ENCODE data around the gene APEH. TPM values are rescaled to one million over a fixed set of nuclear protein-coding genes. Genes with fewer than 3 reads are reported as not detected.
A peak's percentile ranks its signal among the peaks of the same experiment; 100 is the strongest.
"Not testable (repeated sequence)": the region's sequence is repeated elsewhere in the genome, so short reads cannot be mapped to it uniquely, and the experiment has no call there.

APEH gene
- total RNA-seq, 3 donors from 2014 or later (not counting 1 experiment from before 2014, with no cell fraction given), result 62.8 to 95.7 (median 77.5) TPM

DNA sequence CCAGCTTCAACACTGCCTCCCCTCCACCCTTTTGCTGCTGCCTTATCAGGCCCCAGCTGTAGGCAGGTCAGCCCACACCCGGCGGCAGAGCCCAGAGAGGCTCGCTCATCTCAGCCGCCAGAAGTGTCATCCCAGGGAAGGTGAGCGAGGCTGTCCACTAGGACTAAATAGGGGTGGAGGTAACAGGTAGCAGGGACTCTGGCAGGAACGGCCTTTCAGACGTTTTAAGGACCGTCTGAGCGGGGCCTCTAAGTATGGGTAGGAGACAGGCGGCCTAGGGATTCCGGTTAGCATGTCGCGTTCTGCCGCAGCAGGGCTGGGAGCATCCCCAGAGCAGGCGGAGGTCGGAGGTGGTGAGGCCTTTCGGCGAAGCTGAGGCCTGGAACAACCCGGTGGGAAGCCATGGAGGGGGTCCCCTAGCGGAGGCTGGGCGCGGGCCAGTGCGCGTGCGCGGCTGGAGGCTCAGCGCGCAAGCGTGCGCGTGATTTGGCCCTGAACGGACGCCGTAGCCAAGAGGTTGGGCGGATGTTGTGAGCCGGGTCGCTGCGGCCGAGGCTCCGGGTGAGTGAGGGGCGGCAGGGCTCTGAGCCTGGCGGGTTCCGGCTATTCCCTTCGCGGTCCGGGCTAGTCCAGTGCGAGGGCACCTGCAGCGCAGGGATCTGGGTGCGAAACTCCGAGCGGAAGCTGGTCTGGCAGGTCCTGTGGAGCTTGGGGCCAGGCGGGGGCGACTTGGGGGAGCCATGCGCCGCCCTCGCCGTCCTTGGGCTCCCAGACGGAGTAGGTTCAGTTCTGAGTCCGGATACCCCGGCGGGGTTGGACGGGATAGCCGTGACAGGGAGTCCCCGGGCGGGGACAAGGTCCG, 15.1 kb downstream of the APEH start, which contains the start of the genes MST1 and RNF123:
Gene MST1, minus strand, starts transcription at position 429 of the 862 bp plus-strand sequence. CDS start 783 bp downstream, outside the sequence.
Gene RNF123, plus strand, starts transcription at position 512 of the 862 bp plus-strand sequence. CDS start 1,609 bp downstream, outside the sequence.
- H3K27ac Mint-ChIP-seq, result peak within 1 kb of the TSS; percentile 91 to 96
- peaks cover 34 to 46% of the 10 kb centered on the region in 2 donors for H3K4me1 Mint-ChIP-seq
- peak within 1 kb of the TSS; percentile 61 for H3K27ac ChIP-seq (ENCODE audit: low read length)
- H3K4me3 ChIP-seq (ENCODE audit: low read length), result peak within 1 kb of the TSS; percentile 86
- intact Hi-C loops (cut with micrococcal nuclease), result loop anchor here (2.0 kb wide), 1 partner anchor 30 kb away; the partner anchor contains the start of gene AMIGO3
- ATAC-seq, result peak; percentile 87 to 89 (median 88)
- peaks cover 2% of the 10 kb centered on the region for H3K27me3 ChIP-seq (ENCODE audit: control insufficient read depth, insufficient read depth, low read length)
- H3K9me3 ChIP-seq (ENCODE audit: control insufficient read depth, insufficient read depth, low read length), result no peaks in the 10 kb centered on the region
- H3K27me3 Mint-ChIP-seq (ENCODE audit: low read depth in 2 of 2), result no peaks in the 10 kb centered on the region
- peak; percentile 92 to 97 for DNase-seq
- peak within 1 kb of the TSS; percentile 99 for H3K4me3 Mint-ChIP-seq
- H3K4me1 ChIP-seq (ENCODE audit: control insufficient read depth, insufficient read depth, low read length), result peaks cover 44% of the 10 kb centered on the region
- H3K9me3 Mint-ChIP-seq, result no peaks in the 10 kb centered on the region
- TF ChIP-seq, protein P1, sequence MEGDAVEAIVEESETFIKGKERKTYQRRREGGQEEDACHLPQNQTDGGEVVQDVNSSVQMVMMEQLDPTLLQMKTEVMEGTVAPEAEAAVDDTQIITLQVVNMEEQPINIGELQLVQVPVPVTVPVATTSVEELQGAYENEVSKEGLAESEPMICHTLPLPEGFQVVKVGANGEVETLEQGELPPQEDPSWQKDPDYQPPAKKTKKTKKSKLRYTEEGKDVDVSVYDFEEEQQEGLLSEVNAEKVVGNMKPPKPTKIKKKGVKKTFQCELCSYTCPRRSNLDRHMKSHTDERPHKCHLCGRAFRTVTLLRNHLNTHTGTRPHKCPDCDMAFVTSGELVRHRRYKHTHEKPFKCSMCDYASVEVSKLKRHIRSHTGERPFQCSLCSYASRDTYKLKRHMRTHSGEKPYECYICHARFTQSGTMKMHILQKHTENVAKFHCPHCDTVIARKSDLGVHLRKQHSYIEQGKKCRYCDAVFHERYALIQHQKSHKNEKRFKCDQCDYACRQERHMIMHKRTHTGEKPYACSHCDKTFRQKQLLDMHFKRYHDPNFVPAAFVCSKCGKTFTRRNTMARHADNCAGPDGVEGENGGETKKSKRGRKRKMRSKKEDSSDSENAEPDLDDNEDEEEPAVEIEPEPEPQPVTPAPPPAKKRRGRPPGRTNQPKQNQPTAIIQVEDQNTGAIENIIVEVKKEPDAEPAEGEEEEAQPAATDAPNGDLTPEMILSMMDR (IDR thresholded peaks at IDR 0.05), result peak; percentile 26
- no peaks in the 10 kb centered on the region for H3K36me3 Mint-ChIP-seq
- H3K36me3 ChIP-seq (ENCODE audit: control insufficient read depth, insufficient read depth, low read length), result no peaks in the 10 kb centered on the region
- WGBS (ENCODE audit: insufficient coverage), result 2% methylated on average over 64 of the region's 66 CpGs

DNA sequence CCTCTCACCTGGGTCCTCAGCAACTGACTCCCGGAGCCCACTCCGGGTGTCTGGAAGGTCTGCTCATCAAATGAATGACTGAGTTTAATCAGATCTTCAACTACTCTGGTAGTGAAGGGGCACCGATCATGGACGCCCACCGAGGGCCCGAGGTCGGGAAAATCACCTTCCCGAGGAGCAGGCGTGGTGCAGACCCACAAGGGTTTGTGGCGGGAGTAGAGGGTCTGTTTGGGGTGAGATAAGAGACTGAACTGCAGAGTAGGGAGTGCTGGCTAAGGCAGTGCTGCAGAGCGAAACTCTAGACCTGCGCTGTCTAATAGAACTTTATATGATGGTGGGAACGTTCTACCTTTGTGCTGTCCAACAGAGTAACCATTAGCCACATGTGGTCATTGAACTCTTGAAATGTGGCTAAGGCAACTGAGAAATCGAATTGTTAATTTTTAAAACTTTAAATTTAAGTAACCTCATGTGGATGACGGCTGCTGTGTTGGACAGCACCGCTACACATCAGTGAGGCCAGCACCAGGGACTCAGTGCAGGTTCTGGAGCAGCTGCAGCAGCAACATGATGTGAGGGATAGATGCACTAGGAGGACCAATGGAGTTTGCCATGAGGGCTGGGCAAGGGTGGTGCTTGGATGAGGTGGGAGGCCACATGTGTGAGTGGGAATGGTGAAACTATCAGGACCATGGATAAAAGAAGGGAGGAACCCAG, 15.9 kb downstream of the APEH start:
- not testable (repeated sequence) for H3K9me3 ChIP-seq (ENCODE audit: control insufficient read depth, insufficient read depth, low read length); H3K36me3 ChIP-seq (ENCODE audit: control insufficient read depth, insufficient read depth, low read length); ATAC-seq; DNase-seq; H3K27me3 Mint-ChIP-seq (ENCODE audit: low read depth in 2 of 2); H3K27me3 ChIP-seq (ENCODE audit: control insufficient read depth, insufficient read depth, low read length); H3K9me3 Mint-ChIP-seq; H3K36me3 Mint-ChIP-seq
- H3K27ac ChIP-seq (ENCODE audit: low read length), result peak overlapping the region; percentile 46
- H3K27ac Mint-ChIP-seq, result peak overlapping the region; percentile 91 to 96
- peak overlapping the region; percentile 86 for H3K4me3 ChIP-seq (ENCODE audit: low read length)
- H3K4me3 Mint-ChIP-seq, result peak overlapping the region; percentile 99
- intact Hi-C loops (cut with micrococcal nuclease), result loop anchor here (2.0 kb wide), 1 partner anchor 29 kb away; the partner anchor contains the start of gene AMIGO3
- WGBS (ENCODE audit: insufficient coverage), result 9% methylated on average over 16 of the region's 16 CpGs
- H3K4me1 ChIP-seq (ENCODE audit: control insufficient read depth, insufficient read depth, low read length), result peaks cover 44% of the 10 kb centered on the region
- peaks cover 35 to 46% of the 10 kb centered on the region in 2 donors for H3K4me1 Mint-ChIP-seq

DNA sequence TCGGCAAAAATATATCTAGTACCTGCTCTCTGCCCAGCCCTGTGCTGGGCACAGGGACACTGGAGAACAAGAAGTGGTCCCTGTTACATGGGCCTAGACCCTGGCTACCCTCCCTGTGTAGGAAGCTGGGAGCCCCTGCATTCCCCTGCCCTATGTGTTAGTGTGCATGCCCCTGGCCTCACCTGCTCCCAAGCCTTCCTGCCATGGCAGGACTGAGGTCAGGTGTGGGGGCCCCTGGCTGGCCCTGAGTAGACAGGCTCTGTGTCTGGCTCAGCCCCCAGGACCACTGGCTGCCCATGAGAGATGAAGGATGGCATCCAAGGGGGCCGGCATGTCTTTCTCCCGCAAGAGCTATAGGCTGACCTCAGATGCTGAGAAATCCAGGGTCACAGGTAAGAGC, 16.7 kb downstream of the APEH start:
- peak overlapping the region in 1 of 2 donors; percentile 96 for H3K27ac Mint-ChIP-seq
- not testable (repeated sequence) for H3K9me3 Mint-ChIP-seq
- WGBS (ENCODE audit: insufficient coverage), result 98% methylated on average over 3 of the region's 3 CpGs

DNA sequence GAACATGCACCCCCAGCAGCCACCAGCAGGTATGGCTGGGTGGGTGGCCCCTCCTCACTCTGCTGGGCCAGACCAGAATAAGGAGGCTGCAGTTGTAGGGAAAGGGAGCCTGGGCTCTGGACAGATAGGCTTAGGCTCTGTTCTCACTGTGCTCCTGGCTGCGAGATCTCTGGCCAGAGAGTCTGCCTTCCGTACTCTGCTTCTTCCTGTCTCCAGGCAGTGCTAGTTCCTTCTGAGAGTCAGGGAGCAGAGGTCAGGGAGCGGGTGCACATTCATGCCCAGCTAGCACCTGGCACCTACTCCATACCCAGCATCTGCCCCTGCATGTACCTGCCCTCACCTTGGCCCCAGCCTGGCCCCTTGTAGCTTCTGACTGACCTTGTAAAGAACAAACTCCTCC, 17.3 kb downstream of the APEH start:
- DNase-seq; H3K27ac ChIP-seq (ENCODE audit: low read length); H3K27me3 ChIP-seq (ENCODE audit: control insufficient read depth, insufficient read depth, low read length); H3K27me3 Mint-ChIP-seq (ENCODE audit: low read depth in 2 of 2); ATAC-seq; H3K36me3 Mint-ChIP-seq; H3K9me3 ChIP-seq (ENCODE audit: control insufficient read depth, insufficient read depth, low read length); H3K27ac Mint-ChIP-seq; H3K4me3 ChIP-seq (ENCODE audit: low read length); H3K9me3 Mint-ChIP-seq; intact Hi-C loops (cut with micrococcal nuclease); H3K36me3 ChIP-seq (ENCODE audit: control insufficient read depth, insufficient read depth, low read length): not testable (repeated sequence)
- Mint-ChIP-seq H3K4me3 (peak overlapping the region; percentile 13), H3K4me1 (peaks cover 35 to 46% of the 10 kb centered on the region in 2 donors)
- H3K4me1 ChIP-seq (ENCODE audit: control insufficient read depth, insufficient read depth, low read length), result peaks cover 36% of the 10 kb centered on the region
- 91% methylated on average over 3 of the region's 3 CpGs for whole genome bisulfite sequencing (ENCODE audit: insufficient coverage)

More for the DNA sequence above, 16.7 kb downstream of the APEH start:
- ATAC-seq; H3K4me3 ChIP-seq (ENCODE audit: low read length); H3K9me3 ChIP-seq (ENCODE audit: control insufficient read depth, insufficient read depth, low read length); H3K27me3 Mint-ChIP-seq (ENCODE audit: low read depth in 2 of 2); H3K36me3 Mint-ChIP-seq; H3K36me3 ChIP-seq (ENCODE audit: control insufficient read depth, insufficient read depth, low read length); DNase-seq; intact Hi-C loops (cut with micrococcal nuclease); H3K27ac ChIP-seq (ENCODE audit: low read length); H3K27me3 ChIP-seq (ENCODE audit: control insufficient read depth, insufficient read depth, low read length): not testable (repeated sequence)
- H3K4me1 Mint-ChIP-seq, result peaks cover 35 to 46% of the 10 kb centered on the region in 2 donors
- peak overlapping the region; percentile 99 for H3K4me3 Mint-ChIP-seq
- peaks cover 42% of the 10 kb centered on the region for H3K4me1 ChIP-seq (ENCODE audit: control insufficient read depth, insufficient read depth, low read length)

DNA sequence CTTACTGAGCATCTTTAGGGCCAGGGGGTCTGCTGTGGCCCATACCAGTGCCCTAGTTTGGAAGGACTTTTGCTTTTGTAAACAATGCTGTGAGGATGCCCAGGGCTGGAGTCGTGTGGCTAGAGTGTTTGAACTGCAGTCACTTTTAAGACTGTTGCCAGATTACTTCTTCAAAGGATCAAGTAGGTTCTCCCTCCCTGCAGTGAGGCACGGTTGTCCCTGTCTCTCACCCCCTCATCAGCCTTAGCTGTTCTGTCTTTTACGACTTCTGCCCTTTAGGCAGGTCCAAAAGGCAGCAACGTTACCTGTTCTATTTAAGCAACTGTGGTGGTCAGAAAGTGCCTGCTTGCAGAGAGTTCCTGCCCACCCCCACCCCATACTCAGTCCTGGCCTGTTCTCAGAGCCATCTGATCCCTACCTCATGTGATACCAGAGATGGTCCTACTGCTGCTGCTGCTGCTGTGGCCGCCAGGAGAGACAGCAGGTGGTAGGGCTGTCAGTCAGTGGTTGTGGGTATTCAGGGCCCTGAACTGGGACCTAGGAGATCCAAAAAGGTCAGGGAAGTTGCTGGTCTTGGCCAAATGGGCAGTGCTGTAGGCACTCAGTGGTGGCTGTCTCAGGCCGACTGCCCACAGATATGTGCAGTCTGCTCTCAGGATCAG, 20.4 kb downstream of the APEH start:
- H3K27ac ChIP-seq (ENCODE audit: low read length); intact Hi-C loops (cut with micrococcal nuclease): not testable (repeated sequence)
- 84% methylated on average over 6 of the region's 6 CpGs for WGBS (ENCODE audit: insufficient coverage)

DNA sequence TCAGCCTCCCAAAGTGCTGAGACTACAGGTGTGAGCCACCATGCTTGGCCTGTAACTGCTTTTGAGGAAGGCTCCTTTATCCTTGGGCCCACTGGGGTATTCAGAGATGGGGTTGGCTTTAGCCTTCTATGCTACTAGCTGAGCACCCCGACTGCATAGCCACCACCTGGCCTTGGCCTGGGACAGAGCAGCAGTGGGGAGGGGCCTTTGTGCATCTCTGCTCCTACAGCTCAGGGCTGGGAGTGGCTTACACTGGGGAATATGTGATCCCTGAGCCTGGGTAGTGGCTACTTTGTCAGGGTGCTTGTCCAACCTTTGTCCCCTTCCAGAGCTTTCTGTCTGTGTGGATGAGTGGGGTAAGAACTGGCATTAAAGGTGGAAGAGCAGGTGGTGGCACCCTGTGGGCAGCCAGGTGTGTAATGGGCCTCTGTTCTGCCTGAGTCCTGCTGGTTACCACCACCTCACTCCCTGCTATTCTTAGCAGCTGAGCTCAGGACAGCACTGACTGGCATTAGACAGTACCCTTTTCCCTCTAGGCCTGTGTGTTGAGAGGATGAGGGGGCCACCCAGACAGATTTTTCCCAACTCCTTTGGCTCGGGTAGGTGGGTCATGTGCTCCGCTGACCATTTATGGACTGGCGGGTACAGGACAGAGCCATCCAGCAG, 21.3 kb downstream of the APEH start:
- peaks cover 25% of the 10 kb centered on the region for H3K36me3 ChIP-seq (ENCODE audit: control insufficient read depth, insufficient read depth, low read length)
- H3K9me3 ChIP-seq (ENCODE audit: control insufficient read depth, insufficient read depth, low read length); H3K27ac Mint-ChIP-seq; H3K9me3 Mint-ChIP-seq; H3K36me3 Mint-ChIP-seq; H3K4me3 ChIP-seq (ENCODE audit: low read length); intact Hi-C loops (cut with micrococcal nuclease); H3K27me3 ChIP-seq (ENCODE audit: control insufficient read depth, insufficient read depth, low read length); H3K27ac ChIP-seq (ENCODE audit: low read length); DNase-seq; H3K4me3 Mint-ChIP-seq; H3K27me3 Mint-ChIP-seq (ENCODE audit: low read depth in 2 of 2); ATAC-seq: not testable (repeated sequence)
- peaks cover 14 to 24% of the 10 kb centered on the region in 2 donors for H3K4me1 Mint-ChIP-seq
- WGBS (ENCODE audit: insufficient coverage), result 100% methylated on average over 2 of the region's 4 CpGs
- H3K4me1 ChIP-seq (ENCODE audit: control insufficient read depth, insufficient read depth, low read length), result peaks cover 10% of the 10 kb centered on the region

More for the DNA sequence above, 20.4 kb downstream of the APEH start:
- not testable (repeated sequence) for H3K36me3 Mint-ChIP-seq; H3K4me3 Mint-ChIP-seq; H3K27me3 ChIP-seq (ENCODE audit: control insufficient read depth, insufficient read depth, low read length); ATAC-seq; H3K4me3 ChIP-seq (ENCODE audit: low read length); H3K9me3 Mint-ChIP-seq; DNase-seq; H3K27me3 Mint-ChIP-seq (ENCODE audit: low read depth in 2 of 2); H3K27ac Mint-ChIP-seq; H3K9me3 ChIP-seq (ENCODE audit: control insufficient read depth, insufficient read depth, low read length)
- H3K36me3 ChIP-seq (ENCODE audit: control insufficient read depth, insufficient read depth, low read length), result peaks cover 17% of the 10 kb centered on the region
- H3K4me1 ChIP-seq (ENCODE audit: control insufficient read depth, insufficient read depth, low read length), result peaks cover 20% of the 10 kb centered on the region
- peaks cover 23 to 33% of the 10 kb centered on the region in 2 donors for H3K4me1 Mint-ChIP-seq

All from natural killer cell (primary cell).